Measurements from ENCODE around the gene LIPI.
"Not testable (repeated sequence)": the region's sequence is repeated elsewhere in the genome, so short reads cannot be mapped to it uniquely, and the experiment has no call there.

LIPI gene

DNA sequence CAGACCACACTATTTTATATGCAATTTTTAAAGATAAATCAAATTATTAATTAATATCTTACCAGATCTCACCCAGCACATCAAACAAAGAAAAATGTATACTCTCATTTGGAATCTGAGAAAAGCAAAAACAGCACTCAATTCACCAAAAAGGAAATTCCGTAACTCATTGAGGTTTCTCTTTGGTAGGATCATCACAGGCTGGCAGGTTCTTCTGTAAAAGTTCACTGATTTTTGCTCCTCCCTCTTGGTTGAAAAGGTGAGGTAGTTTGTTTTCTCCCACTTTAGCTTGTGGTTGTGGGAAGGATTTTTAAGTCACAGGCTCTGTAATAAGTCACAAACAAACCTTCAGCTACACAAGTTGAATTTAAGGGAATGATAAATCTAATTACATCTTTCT is at the start of gene LIPI:
Gene LIPI (minus strand): TSS at position 218 of the 400 bp plus-strand sequence. CDS start 110 bp downstream, at position 108.
- in situ Hi-C loops (cut with MboI; ENCODE audit: low sequenced_read_pairs): no loop called here

DNA sequence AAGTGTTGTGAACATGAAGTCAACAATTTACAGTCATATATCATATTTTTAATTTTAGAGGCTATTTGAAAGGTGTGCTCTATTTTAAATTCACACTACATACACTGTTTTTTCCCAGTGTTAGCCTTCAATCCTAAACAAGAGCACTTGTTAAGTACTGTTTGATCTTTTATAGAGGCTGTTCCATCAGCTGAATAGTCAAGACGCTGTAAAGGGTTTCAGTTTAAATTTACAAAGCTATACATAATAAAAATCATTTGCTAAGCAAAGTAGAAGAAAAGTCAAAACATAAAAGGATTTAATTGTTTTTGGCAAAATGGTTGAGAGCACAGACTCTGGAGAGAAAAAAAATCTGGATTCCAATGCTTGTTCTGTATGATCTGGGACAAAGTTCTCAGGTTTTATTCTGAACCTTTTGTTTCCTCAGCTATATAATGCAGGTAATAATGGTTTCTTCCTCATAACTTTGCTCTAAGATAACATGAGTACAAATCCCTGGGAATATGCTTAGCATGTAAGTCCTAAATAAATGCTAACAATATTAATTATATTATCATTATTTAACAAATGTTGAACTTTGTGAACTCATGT is 49.5 kb upstream of the LIPI start:
- in situ Hi-C loops (cut with MboI; ENCODE audit: low sequenced_read_pairs): no loop called here

DNA sequence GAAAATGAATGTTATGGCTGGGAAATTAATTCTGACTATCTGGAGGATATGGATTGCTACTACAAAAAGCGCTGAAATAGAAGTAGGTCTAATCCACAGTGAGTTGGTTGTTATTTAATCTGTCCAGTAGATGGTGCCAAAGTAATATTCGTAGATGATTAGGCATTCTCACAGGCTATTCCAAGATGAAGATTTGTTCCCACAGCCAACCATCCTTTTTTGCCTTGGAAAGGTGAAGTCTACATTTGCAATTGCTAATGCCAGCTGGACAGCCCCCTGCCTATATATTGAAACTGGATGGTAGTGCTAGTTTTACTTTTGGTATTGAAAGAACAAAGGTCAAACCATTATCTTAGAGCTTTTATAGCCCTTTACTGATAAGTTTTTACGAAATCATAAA is 49.0 kb upstream of the LIPI start:
- in situ Hi-C loops (cut with MboI; ENCODE audit: low sequenced_read_pairs): no loop called here

- in situ Hi-C loops (cut with MboI; ENCODE audit: low sequenced_read_pairs): no loop called here
Observed at GRCh38 chr21:14251336-14251735, 40.6 kb upstream of the LIPI start.

DNA sequence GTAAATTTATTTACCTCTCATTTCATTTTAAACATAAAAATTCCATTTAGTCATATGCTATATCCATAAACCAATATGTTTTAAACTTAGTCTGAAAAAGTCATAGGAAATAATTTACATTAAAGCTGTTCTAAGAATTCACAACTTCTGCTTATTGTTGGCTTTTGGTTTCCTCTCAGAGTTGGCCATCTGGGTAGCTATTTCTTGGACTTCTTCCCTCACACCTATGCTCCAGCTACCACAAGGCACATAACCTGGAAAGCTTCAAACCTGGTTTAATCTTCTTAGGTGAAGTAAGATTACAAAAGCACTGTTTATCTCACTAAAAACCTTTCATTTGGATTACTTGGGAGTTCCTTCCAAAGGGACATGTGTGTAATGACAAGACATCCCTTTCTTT is 35.0 kb upstream of the LIPI start:
- in situ Hi-C loops (cut with MboI; ENCODE audit: low sequenced_read_pairs): no loop called here

DNA sequence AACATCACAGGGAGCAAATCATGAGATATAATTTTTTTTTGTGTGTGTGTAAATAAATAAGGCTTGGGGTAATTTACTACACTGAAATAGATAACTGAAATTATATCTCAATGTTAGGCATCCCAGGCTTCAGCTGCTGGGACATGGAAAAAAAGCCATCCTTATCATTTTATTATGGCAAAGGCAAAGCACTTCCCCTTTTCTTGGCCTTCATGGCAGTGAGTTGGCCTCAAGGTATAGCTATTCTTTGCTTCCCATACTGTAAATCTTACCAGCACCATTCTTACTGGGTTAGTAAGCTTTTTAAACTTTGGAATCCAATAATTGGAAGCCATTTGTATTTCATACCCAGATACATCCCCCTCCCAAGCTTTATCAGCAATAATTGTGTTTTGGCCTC is 34.2 kb upstream of the LIPI start:
- in situ Hi-C loops (cut with MboI; ENCODE audit: low sequenced_read_pairs): no loop called here

- in situ Hi-C loops (cut with MboI; ENCODE audit: low sequenced_read_pairs): no loop called here
Observed at GRCh38 chr21:14243874-14244273, 33.1 kb upstream of the LIPI start.

DNA sequence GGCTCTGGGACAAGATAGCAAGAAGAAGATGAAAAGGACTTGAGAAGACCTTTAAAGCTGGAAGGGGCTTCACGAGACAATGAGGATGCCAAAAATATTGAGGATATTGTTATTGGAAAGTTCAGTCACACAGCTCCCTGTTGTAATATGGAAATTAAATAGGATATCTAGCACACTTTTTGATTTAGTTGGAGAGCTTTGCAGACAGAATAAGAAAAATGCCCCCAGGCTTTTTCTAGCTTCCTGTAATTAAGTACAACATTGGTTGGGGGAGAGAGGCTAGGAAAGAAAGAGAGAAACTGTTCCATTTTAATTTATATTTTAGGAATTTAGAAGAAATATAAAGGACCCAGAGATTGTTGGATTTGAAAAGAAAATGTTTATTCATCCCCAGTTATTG is 32.7 kb upstream of the LIPI start:
- in situ Hi-C loops (cut with MboI; ENCODE audit: low sequenced_read_pairs): no loop called here

DNA sequence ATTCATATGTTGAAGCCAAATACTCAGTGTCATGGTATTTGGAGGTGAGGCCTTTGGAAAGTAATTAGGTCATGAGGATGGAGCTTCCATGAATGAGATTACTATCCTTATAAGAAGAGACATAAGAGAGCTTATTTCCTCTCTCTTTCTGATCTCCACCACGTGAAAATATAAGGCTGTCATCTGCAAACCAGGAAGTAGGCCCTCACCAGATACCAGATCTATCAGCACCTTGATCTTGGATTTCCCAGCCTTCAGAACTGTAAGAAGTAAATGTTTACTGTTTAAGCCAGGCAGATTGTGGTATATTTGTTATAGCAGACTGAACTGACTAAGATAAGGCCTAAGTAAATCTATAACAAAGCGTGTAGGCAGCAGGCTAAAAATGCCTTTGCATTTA is 30.5 kb upstream of the LIPI start:
- in situ Hi-C loops (cut with MboI; ENCODE audit: low sequenced_read_pairs): no loop called here

- in situ Hi-C loops (cut with MboI; ENCODE audit: low sequenced_read_pairs): no loop called here
Observed at GRCh38 chr21:14239281-14239680, 28.5 kb upstream of the LIPI start.

DNA sequence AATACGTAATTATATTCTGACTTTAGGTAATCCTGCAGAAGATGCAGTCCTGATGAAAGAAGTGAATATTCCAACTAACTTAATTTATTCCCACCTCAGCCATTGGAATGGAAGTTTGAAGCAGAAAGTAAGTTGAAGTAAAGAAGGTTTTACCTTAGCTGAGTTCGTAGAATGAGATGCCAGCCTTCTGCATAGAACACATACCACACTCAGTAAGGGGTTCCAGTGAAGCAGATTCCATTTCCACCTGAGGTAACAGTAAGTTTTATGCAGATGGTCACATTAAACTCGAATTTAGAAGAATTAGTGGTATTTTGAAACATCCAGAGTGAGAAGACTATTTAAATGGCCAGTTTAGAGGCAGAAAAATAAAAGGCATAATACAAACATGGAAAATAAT is 25.4 kb upstream of the LIPI start:
- in situ Hi-C loops (cut with MboI; ENCODE audit: low sequenced_read_pairs): no loop called here

- in situ Hi-C loops (cut with MboI; ENCODE audit: low sequenced_read_pairs): no loop called here
Observed at GRCh38 chr21:14235101-14235500, 24.3 kb upstream of the LIPI start.

DNA sequence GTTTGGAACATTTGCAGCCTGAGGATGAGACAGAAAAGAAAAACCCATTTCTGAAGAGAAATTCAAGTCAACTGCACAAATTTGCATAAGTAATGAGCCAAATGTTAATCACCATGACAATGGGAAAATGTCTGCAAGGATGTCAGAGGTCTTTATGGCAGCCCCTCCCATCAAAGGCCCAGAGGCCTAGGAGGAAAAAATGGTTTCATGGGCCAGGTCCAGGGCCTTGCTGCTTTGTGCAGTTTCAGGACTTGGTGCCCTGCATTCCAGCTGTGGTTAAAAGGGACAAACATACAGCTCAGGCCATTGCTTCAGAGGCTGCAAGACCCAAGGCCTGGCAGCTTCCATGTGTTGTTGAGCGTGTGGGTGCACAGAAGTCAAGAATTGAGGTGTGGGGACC is 18.6 kb upstream of the LIPI start:
- in situ Hi-C loops (cut with MboI; ENCODE audit: low sequenced_read_pairs): no loop called here

DNA sequence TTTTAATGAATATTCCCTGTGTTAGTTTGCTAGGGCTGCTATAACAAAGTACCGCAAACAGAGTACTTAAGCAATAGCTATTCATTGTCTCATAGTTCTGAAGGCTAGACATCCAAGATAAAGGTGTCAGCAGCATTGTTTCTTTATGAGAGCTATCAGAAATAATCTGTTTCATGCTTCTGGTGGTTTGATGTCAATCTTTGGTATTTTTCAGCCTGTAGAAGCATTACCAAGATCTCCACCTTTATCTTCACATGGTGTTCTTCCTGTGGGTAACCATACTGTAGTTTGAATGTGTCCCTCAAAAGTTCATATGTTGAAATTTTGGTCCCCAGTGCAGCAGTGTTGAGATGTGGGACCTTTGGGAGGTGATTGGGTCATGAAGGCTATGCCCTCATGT is 12.6 kb upstream of the LIPI start:
- in situ Hi-C loops (cut with MboI; ENCODE audit: low sequenced_read_pairs): no loop called here

DNA sequence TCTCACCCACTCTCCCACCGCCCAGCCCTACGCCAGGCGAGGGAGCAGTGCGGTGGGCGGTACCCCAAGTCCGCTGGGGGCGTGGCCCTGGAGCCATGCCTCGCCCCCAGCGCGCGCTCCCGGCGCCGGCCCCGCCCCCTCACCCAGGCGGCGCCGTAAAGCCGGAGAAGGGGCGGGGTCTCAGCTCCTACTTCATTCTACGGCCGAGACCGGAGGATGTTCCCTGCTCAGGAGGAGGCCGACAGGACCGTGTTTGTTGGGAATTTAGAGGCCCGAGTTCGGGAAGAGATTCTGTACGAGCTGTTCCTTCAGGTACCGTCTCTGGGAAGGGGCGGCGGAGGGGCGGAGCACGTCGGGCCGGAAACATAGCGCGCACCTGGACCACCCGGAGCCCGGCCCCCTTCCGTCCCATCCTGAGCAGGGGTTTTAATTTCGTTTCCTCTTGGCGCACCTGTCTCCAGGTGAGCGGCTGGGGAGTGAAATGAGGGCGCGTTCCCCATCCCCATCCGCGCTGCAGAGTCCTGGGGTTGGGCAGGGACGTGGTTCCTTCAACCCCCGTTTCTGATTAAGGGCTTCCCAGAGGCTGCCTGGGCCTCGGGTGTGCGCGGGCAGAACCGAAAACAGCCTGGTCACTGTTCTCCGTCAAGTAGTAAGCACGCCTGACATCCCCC is 5.4 kb upstream of the LIPI start, which contains the start of gene RBM11:
Gene RBM11 (plus strand): TSS at position 187 of the 671 bp plus-strand sequence. CDS start 30 bp downstream, at position 217.
- in situ Hi-C loops (cut with MboI; ENCODE audit: low sequenced_read_pairs): no loop called here

DNA sequence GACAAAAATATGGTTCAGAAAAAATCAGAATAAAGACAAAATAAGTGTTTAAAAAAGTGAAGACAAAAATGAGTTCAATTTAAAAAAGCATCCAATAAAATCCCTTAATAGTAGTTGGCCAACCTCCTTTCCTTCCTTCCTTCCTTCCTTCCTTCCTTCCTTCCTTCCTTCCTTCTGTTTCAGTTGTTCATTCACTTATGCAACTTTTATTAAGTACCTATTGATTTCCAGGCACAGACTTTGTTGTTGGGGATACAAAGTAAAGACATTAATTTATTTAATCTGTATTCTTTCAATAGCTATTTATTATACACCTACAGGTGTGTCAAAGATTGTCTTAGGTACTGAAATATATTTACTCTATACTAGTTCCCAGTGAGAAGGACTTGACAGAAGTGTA is 2.4 kb upstream of the LIPI start:
- in situ Hi-C loops (cut with MboI; ENCODE audit: low sequenced_read_pairs): no loop called here

- in situ Hi-C loops (cut with MboI; ENCODE audit: low sequenced_read_pairs): no loop called here
Observed at GRCh38 chr21:14206222-14206621, 4.5 kb downstream of the LIPI start.

GRCh38 chr21:14166463-14167223 is 44.1 kb downstream of the LIPI start:
- in situ Hi-C loops (cut with MboI; ENCODE audit: low sequenced_read_pairs): not testable (repeated sequence)

- in situ Hi-C loops (cut with MboI; ENCODE audit: low sequenced_read_pairs): no loop called here
Observed at GRCh38 chr21:14143999-14144398, 66.8 kb downstream of the LIPI start.

- in situ Hi-C loops (cut with MboI; ENCODE audit: low sequenced_read_pairs): no loop called here
Observed at GRCh38 chr21:14124266-14124665, 86.5 kb downstream of the LIPI start.

GRCh38 chr21:14121719-14122118 is 89.0 kb downstream of the LIPI start:
- in situ Hi-C loops (cut with MboI; ENCODE audit: low sequenced_read_pairs): no loop called here

GRCh38 chr21:14120091-14120734 is 90.5 kb downstream of the LIPI start:
- in situ Hi-C loops (cut with MboI; ENCODE audit: low sequenced_read_pairs): no loop called here

All from hTERT RPE-1 (cell line).